GM12873 (cell line): ENCODE results near the gene NTM.

Experiments
- TF ChIP-seq, protein P1 (sequence below): IDR thresholded peaks from 2 replicates; pipeline ENCODE4 v1.5.1; 2012; ENCODE audit warnings: low read depth, mild to moderate bottlenecking, moderate library complexity, low read length, control low read depth; ENCODE audit not compliant: insufficient read depth; ENCODE audit errors: missing control alignments

Gene NTM

DNA sequence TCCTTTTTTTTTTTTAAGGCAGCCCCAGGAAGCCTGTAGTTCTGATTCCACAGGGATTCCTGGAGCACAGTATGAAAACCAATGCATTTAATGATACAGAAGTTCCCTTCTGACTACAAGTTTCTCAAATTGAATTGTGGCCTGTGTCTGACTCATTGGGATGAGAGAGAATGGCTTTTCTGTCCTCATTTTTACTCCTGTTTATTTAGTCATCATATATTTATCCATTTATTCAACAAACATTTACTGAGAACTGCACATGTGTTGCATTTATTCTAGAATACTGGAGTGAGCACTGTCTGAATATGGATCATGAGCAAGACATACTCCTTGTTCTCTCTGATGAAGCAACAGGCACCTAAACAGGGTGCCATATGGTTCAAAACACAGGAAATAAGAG lies 231.2 kb downstream of the NTM start:
- TF ChIP-seq, protein P1, sequence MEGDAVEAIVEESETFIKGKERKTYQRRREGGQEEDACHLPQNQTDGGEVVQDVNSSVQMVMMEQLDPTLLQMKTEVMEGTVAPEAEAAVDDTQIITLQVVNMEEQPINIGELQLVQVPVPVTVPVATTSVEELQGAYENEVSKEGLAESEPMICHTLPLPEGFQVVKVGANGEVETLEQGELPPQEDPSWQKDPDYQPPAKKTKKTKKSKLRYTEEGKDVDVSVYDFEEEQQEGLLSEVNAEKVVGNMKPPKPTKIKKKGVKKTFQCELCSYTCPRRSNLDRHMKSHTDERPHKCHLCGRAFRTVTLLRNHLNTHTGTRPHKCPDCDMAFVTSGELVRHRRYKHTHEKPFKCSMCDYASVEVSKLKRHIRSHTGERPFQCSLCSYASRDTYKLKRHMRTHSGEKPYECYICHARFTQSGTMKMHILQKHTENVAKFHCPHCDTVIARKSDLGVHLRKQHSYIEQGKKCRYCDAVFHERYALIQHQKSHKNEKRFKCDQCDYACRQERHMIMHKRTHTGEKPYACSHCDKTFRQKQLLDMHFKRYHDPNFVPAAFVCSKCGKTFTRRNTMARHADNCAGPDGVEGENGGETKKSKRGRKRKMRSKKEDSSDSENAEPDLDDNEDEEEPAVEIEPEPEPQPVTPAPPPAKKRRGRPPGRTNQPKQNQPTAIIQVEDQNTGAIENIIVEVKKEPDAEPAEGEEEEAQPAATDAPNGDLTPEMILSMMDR, result no peak

DNA sequence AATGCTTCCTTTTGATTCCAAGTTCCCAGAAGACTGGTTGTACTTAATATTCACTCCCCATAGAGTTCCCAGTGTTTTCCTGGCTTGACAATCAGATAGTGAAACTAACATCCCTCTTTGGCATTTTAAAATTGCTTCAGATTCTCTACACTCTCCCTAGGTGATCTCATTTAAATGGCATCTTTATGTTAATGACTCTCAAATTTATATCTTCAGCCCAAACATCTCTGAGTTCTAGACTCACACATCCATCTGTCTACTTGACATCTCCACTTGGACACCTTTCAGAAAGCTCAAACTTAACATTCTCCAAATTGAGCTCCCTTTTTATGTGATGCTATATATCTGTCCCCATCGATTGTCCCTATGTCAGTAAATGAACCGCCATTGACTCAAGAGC lies 232.0 kb downstream of the NTM start:
- TF ChIP-seq, protein P1, result no peak

DNA sequence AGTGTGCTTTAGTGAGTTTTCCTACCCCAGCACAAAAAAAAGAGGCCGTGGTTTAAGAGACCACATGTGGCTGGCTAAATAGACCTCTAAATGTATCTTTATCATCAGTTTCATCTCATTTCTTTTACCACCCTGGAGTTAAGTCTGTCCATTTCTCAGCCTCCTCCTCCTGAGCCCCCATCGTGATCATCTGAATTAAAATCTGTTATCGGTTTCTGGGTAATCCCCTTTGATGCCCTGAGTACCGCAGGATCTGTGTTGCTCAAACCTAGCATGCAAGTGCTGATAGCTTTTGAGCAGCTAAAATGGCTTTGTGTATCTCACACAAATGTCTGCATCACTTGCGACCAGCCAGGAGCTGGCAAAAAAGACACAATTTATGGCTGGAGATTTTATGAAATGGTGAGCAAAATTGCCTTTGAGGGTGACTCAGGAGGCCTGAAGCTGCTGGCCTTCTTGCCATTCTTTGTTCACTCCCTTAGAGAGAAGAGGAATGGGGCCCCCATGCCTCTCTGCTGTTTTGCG lies 236.5 kb downstream of the NTM start:
- TF ChIP-seq, protein P1, result no peak

DNA sequence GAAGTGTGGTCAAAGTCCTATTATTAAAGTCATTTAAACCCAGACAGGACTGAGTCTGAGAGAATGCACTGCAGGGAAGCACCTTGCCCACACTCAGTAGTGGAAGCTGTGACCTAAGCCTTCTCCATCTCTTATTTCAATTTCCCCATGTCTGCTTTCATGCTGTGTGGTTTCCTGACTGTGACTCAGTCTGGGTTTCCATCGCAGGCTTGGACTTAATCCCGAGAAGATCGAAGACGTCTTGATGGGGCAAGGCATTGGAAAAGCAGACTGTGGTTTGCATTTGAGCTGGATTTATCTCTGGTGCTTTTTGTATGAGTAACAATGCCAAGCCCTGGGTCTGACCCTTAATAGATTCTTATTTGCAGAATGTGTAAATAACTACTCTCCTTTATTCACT lies 238.9 kb downstream of the NTM start:
- TF ChIP-seq, protein P1, result no peak

DNA sequence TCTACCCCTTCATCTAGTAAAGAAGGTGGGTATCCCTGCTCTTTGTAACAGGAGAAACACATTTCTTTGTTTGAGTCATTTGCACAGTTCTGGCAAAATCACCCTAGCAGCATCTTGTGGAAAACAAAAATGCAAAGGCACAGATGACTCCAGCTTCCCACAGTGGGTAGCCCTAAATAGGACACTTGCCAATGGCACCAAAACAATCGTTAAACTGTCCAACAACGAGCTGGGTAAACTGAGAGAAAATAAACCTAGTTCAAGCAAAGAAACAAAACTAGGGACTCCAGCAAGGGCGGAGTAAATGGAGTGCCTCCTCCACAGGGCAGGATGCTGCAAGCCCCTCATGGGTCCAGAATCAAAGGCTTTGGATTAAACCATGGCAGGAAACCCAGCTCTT lies 239.5 kb downstream of the NTM start:
- TF ChIP-seq, protein P1, result no peak

DNA sequence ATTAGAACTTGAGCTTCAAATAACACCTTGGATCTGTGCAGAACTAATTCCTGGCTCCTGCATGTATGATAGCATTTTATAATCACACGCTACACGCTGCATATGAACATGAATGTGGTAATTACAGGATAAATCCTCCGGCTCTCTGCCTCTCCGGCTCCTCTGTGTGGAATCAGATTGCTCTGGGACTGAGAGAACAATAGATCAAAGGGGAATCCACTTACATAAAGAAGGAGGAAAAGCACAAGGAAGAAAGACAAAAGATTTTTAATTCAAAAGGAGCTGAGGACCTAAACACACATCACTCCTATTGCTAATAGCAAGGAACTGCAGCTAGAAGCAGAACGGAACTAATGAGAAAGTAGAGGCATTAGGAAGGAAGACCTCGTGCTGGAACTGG lies 240.9 kb downstream of the NTM start:
- TF ChIP-seq, protein P1, result no peak

DNA sequence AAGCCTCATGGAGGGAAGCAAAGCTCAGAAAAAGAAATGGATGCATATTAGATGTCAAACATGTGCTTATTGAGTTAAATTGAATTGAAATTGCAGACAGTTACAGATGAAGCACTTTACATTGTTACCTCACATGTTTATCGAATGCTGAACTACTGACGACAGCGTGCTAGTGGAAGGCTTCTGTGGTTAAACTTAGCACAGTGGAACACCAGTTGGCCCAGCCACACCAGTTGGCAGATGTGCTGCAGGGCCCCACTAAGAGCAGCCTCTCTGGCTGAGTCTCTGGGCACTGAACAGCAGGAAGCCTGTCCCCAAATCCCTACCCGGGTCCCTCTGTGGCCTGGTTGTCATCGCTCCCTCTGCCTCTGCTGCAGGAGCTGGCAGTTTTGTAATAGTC lies 242.1 kb downstream of the NTM start:
- TF ChIP-seq, protein P1, result no peak
